ENCODE results near the gene SUSD3. TPM values are rescaled to one million over a fixed set of nuclear protein-coding genes. Genes with fewer than 3 reads are reported as not detected.

Gene SUSD3
- total and polyA plus RNA-seq, 9 donors, result 1.7 to 3.9 (median 2.6) TPM

GRCh38 chr9:93028448-93029006, 30.0 kb upstream of the SUSD3 start:
- Histone ChIP-seq H3K36me3 (ENCODE audit: control insufficient read depth, insufficient read depth, low read length) (peaks cover 5% of the 10 kb centered on the region), H3K9me3 (replicated peaks; ENCODE audit: control insufficient read depth, low read depth, low read length) (no peaks in the 10 kb centered on the region), H3K4me1 (ENCODE audit: control insufficient read depth, insufficient read depth, low read length) (peaks cover 27% of the 10 kb centered on the region), H3K27ac (ENCODE audit: low read length) (no peak overlapping the region), H3K27me3 (ENCODE audit: control insufficient read depth, insufficient read depth, low read length) (no peaks in the 10 kb centered on the region), H3K4me3 (ENCODE audit: low read length) (no peak overlapping the region)
- 0% methylated on average over 1 of the region's 6 CpGs for WGBS (ENCODE audit: insufficient coverage)
- DNase-seq, result no peak

DNA sequence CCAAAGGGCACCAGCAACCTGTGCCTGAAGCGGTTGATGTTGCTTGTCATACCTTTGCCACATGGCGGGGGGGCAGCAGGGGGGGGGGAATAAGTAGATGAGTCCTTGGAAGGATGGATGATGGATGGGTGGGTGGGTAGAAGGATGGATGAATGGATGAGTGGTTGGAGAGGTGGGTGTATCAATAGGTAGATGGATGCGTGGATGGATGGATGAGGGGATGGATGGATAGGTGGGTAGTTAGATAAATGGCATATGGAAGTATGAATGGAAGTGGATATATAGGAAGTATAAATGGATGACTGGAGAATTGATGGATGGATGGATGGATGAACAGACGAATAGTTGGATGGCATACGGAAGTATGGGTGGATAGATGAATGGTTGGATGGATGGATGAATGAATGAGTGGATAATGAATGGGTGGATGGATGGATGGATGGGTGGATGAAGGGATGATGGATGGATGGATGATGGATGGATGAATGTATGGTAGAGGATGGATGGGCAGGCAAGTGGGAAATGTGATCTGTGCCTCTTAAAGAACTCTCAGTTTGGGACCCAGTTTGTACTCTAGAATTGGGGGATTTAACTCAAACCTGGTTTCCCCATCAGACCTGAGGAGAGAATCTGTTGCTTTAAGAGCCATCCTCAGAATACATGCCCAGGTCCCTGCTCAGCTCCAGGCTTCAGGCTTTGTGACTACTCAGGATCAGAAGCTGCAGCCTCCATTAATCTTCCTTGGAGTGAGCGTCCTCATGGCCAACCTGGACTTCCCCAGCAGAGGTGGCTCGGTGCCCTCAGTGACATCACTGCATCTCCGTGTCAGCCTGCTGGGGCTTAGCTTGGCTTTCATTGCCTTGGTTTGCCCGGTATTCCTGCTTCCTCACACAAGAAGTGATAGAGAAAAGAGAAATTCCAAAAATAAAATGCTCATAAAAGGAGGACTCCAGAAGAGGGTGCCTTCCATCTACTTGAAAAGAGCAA, 27.6 kb upstream of the SUSD3 start:
- peaks cover 5% of the 10 kb centered on the region for H3K36me3 ChIP-seq (ENCODE audit: control insufficient read depth, insufficient read depth, low read length)
- H3K27ac ChIP-seq (ENCODE audit: low read length), result no peak overlapping the region
- H3K4me1 ChIP-seq (ENCODE audit: control insufficient read depth, insufficient read depth, low read length), result peaks cover 33% of the 10 kb centered on the region
- no peak for DNase-seq
- H3K27me3 ChIP-seq (ENCODE audit: control insufficient read depth, insufficient read depth, low read length), result no peaks in the 10 kb centered on the region
- WGBS (ENCODE audit: insufficient coverage), result 89% methylated on average over 6 of the region's 9 CpGs
- no peaks in the 10 kb centered on the region for H3K9me3 ChIP-seq (replicated peaks; ENCODE audit: control insufficient read depth, low read depth, low read length)
- no peak overlapping the region for H3K4me3 ChIP-seq (ENCODE audit: low read length)

GRCh38 chr9:93031629-93032430, 26.7 kb upstream of the SUSD3 start:
- Histone ChIP-seq H3K4me1 (ENCODE audit: control insufficient read depth, insufficient read depth, low read length) (peaks cover 35% of the 10 kb centered on the region), H3K9me3 (replicated peaks; ENCODE audit: control insufficient read depth, low read depth, low read length) (no peaks in the 10 kb centered on the region), H3K27ac (ENCODE audit: low read length) (peak overlapping the region; percentile 1), H3K4me3 (ENCODE audit: low read length) (no peak overlapping the region), H3K27me3 (ENCODE audit: control insufficient read depth, insufficient read depth, low read length) (no peaks in the 10 kb centered on the region), H3K36me3 (ENCODE audit: control insufficient read depth, insufficient read depth, low read length) (peaks cover 5% of the 10 kb centered on the region)
- 36% methylated on average over 8 of the region's 10 CpGs for whole genome bisulfite sequencing (ENCODE audit: insufficient coverage)
- peak; percentile 60 for DNase-seq

DNA sequence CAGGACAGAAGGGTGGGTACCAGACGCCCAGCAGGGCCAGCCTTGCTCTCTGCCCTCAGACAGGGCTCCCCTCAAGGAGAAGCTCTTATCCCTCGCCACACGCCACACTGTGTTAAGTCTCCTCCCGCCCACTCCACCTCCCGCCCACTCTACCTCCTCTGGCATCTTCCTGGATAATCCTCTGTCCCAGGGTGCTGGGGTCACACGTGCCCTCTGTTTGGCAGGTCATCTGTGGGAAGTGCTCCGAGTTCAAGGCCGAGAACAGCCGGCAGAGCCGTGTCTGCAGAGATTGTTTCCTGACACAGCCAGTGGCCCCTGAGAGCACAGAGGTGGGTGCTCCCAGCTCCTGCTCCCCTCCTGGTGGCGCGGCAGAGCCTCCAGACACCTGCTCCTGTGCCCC, 26.0 kb upstream of the SUSD3 start:
- 73% methylated on average over 11 of the region's 12 CpGs for WGBS (ENCODE audit: insufficient coverage)
- no peaks in the 10 kb centered on the region for H3K27me3 ChIP-seq (ENCODE audit: control insufficient read depth, insufficient read depth, low read length)
- DNase-seq, result no peak
- peaks cover 5% of the 10 kb centered on the region for H3K36me3 ChIP-seq (ENCODE audit: control insufficient read depth, insufficient read depth, low read length)
- H3K27ac ChIP-seq (ENCODE audit: low read length), result no peak overlapping the region
- peaks cover 35% of the 10 kb centered on the region for H3K4me1 ChIP-seq (ENCODE audit: control insufficient read depth, insufficient read depth, low read length)
- no peak overlapping the region for H3K4me3 ChIP-seq (ENCODE audit: low read length)
- no peaks in the 10 kb centered on the region for H3K9me3 ChIP-seq (replicated peaks; ENCODE audit: control insufficient read depth, low read depth, low read length)

GRCh38 chr9:93033531-93033930, 25.0 kb upstream of the SUSD3 start:
- Histone ChIP-seq H3K27ac (ENCODE audit: low read length) (no peak overlapping the region), H3K4me3 (ENCODE audit: low read length) (no peak overlapping the region), H3K9me3 (replicated peaks; ENCODE audit: control insufficient read depth, low read depth, low read length) (no peaks in the 10 kb centered on the region), H3K27me3 (ENCODE audit: control insufficient read depth, insufficient read depth, low read length) (no peaks in the 10 kb centered on the region), H3K36me3 (ENCODE audit: control insufficient read depth, insufficient read depth, low read length) (peaks cover 5% of the 10 kb centered on the region), H3K4me1 (ENCODE audit: control insufficient read depth, insufficient read depth, low read length) (peaks cover 35% of the 10 kb centered on the region)
- peak; percentile 81 for DNase-seq
- 7% methylated on average over 5 of the region's 6 CpGs for WGBS (ENCODE audit: insufficient coverage)

GRCh38 chr9:93035106-93035660, 23.3 kb upstream of the SUSD3 start:
- Histone ChIP-seq H3K27ac (ENCODE audit: low read length) (no peak overlapping the region), H3K4me1 (ENCODE audit: control insufficient read depth, insufficient read depth, low read length) (peaks cover 35% of the 10 kb centered on the region), H3K36me3 (ENCODE audit: control insufficient read depth, insufficient read depth, low read length) (peaks cover 1% of the 10 kb centered on the region), H3K9me3 (replicated peaks; ENCODE audit: control insufficient read depth, low read depth, low read length) (no peaks in the 10 kb centered on the region), H3K4me3 (ENCODE audit: low read length) (no peak overlapping the region), H3K27me3 (ENCODE audit: control insufficient read depth, insufficient read depth, low read length) (no peaks in the 10 kb centered on the region)
- 63% methylated on average over 15 of the region's 19 CpGs for WGBS (ENCODE audit: insufficient coverage)
- no peak for DNase-seq

GRCh38 chr9:93035821-93036351, 22.6 kb upstream of the SUSD3 start:
- H3K36me3 ChIP-seq (ENCODE audit: control insufficient read depth, insufficient read depth, low read length), result no peaks in the 10 kb centered on the region
- peaks cover 35% of the 10 kb centered on the region for H3K4me1 ChIP-seq (ENCODE audit: control insufficient read depth, insufficient read depth, low read length)
- no peaks in the 10 kb centered on the region for H3K9me3 ChIP-seq (replicated peaks; ENCODE audit: control insufficient read depth, low read depth, low read length)
- H3K4me3 ChIP-seq (ENCODE audit: low read length), result no peak overlapping the region
- H3K27me3 ChIP-seq (ENCODE audit: control insufficient read depth, insufficient read depth, low read length), result no peaks in the 10 kb centered on the region
- WGBS (ENCODE audit: insufficient coverage), result 83% methylated on average over 9 of the region's 13 CpGs
- no peak for DNase-seq
- H3K27ac ChIP-seq (ENCODE audit: low read length), result no peak overlapping the region

- H3K27ac ChIP-seq (ENCODE audit: low read length), result no peak overlapping the region
- H3K4me3 ChIP-seq (ENCODE audit: low read length), result no peak overlapping the region
- peaks cover 27% of the 10 kb centered on the region for H3K4me1 ChIP-seq (ENCODE audit: control insufficient read depth, insufficient read depth, low read length)
- 45% methylated on average over 13 of the region's 13 CpGs for WGBS (ENCODE audit: insufficient coverage)
- DNase-seq, result no peak
- no peaks in the 10 kb centered on the region for H3K36me3 ChIP-seq (ENCODE audit: control insufficient read depth, insufficient read depth, low read length)
- no peaks in the 10 kb centered on the region for H3K27me3 ChIP-seq (ENCODE audit: control insufficient read depth, insufficient read depth, low read length)
- no peaks in the 10 kb centered on the region for H3K9me3 ChIP-seq (replicated peaks; ENCODE audit: control insufficient read depth, low read depth, low read length)
Measured at GRCh38 chr9:93036887-93037475, 21.5 kb upstream of the SUSD3 start.

DNA sequence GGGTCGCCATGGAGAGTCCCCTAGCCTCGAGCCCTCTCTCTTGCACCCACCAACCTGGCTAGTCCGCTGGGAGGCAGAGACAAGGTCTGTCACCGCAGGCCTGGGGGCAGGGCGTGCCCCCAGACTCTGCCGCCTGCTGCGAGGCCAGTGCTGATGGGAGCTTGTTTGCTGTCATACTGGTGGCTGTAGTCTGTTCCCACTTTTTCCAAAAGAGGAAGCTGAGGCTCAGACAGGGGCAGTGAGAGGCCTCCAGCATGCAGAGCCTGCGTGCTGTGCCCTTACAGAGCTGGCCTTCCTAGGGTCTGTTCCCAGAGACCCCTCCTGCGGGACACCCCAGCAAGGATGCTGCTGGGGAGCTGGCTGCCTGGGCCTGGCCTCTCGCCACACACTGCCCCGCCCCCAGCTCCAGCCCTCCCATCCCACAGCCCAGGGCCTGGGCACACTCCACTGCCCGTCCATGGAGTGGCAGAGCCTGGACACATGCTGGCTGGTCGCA, 21.0 kb upstream of the SUSD3 start:
- Histone ChIP-seq H3K9me3 (replicated peaks; ENCODE audit: control insufficient read depth, low read depth, low read length) (no peaks in the 10 kb centered on the region), H3K27ac (ENCODE audit: low read length) (no peak overlapping the region), H3K36me3 (ENCODE audit: control insufficient read depth, insufficient read depth, low read length) (no peaks in the 10 kb centered on the region), H3K4me3 (ENCODE audit: low read length) (no peak overlapping the region), H3K4me1 (ENCODE audit: control insufficient read depth, insufficient read depth, low read length) (peaks cover 22% of the 10 kb centered on the region), H3K27me3 (ENCODE audit: control insufficient read depth, insufficient read depth, low read length) (no peaks in the 10 kb centered on the region)
- DNase-seq, result no peak
- WGBS (ENCODE audit: insufficient coverage), result 73% methylated on average over 9 of the region's 13 CpGs
